IPS-11a (cell line): ENCODE results near the gene RRP12.
A peak's percentile ranks its signal among the peaks of the same experiment; 100 is the strongest.
"Not testable (repeated sequence)": the region's sequence is repeated elsewhere in the genome, so short reads cannot be mapped to it uniquely, and the experiment has no call there.

Experiments
- H3K4me3 ChIP-seq: one replicate; pipeline ENCODE4 v1.5.1; 2013; ENCODE audit warnings: low read depth, low read length, control low read depth

The RRP12 gene, protein sequence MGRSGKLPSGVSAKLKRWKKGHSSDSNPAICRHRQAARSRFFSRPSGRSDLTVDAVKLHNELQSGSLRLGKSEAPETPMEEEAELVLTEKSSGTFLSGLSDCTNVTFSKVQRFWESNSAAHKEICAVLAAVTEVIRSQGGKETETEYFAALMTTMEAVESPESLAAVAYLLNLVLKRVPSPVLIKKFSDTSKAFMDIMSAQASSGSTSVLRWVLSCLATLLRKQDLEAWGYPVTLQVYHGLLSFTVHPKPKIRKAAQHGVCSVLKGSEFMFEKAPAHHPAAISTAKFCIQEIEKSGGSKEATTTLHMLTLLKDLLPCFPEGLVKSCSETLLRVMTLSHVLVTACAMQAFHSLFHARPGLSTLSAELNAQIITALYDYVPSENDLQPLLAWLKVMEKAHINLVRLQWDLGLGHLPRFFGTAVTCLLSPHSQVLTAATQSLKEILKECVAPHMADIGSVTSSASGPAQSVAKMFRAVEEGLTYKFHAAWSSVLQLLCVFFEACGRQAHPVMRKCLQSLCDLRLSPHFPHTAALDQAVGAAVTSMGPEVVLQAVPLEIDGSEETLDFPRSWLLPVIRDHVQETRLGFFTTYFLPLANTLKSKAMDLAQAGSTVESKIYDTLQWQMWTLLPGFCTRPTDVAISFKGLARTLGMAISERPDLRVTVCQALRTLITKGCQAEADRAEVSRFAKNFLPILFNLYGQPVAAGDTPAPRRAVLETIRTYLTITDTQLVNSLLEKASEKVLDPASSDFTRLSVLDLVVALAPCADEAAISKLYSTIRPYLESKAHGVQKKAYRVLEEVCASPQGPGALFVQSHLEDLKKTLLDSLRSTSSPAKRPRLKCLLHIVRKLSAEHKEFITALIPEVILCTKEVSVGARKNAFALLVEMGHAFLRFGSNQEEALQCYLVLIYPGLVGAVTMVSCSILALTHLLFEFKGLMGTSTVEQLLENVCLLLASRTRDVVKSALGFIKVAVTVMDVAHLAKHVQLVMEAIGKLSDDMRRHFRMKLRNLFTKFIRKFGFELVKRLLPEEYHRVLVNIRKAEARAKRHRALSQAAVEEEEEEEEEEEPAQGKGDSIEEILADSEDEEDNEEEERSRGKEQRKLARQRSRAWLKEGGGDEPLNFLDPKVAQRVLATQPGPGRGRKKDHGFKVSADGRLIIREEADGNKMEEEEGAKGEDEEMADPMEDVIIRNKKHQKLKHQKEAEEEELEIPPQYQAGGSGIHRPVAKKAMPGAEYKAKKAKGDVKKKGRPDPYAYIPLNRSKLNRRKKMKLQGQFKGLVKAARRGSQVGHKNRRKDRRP (N-terminal part only)

GRCh38 chr10:97400665-97401454, at the start of gene RRP12:
Gene RRP12 (minus strand): TSS chr10:97401340. CDS start chr10:97401231, 109 bp downstream.
- H3K4me3 ChIP-seq, result peak within 1 kb of the TSS; percentile 90

DNA sequence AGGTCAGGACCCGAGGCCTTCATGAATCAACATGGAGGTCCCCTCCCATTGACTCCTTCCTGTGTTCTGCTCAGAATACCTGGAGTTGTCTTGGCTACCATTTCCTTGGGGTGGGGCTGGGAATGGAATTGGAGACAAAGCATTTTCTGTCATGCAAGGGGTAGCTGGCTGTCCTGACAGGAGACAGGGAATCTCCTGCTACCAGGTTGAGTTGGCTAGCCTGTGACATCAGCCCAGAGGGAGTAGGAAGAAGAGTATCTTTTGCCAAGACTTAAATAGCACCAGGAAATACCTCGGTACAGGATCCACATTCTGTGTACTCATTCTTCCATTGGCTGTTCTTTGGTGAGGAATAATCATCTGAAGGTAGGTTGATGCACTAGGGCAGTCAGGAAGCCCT, 49.7 kb upstream of the RRP12 start:
- H3K4me3 ChIP-seq, result no peak overlapping the region

DNA sequence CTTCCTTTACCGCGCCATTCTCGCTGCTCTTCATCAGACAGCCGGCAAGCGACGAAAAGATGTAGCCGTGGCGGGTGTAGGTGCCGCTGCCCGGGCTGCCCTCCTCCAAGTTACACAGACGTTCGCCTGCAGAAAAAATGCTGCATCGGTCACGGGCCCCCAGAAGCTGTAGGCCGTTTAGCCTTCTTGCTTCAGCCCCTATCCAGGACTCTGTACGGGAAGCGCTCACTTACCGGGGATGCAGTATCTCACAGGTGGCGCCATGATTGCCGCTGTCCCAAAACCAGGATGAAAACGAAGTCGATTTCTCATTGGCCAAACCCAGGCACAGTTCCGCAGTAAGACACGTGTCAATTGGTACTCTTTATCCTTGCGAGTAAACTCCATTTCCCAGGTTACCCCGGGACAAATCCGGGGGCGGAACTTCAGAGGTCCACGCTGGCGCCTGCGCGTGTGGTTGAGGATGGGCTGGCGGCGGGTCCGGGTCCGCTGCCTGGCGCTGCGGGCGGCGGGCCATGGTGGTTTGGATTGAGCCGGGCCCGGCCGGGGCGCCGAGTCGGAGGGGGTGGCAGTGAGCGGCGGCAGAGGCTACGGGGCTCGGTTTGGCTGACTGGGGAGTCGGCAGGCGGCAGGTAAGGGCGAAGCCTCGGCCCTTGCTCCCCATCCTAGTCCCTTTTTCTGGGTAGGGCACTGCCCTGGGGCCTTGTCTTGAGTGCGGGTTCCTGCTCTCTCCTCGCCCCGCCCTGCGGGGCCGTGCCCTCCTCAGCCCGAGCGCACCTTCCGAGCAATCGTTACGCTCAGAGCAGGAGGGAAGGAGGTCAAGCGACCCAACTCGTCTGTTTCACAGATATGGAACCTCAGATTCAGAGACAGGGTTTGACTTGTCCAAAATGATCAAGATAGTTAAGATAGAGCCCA, 44.8 kb upstream of the RRP12 start, which contains the start of the genes EXOSC1 and ZDHHC16:
EXOSC1 (minus strand) TSS at position 285 of the 918 bp plus-strand sequence; CDS start at position 264, 21 bp downstream.
ZDHHC16 (plus strand) TSS at position 454 of the 918 bp plus-strand sequence. CDS start 5,501 bp downstream, outside the sequence.
- H3K4me3 ChIP-seq, result peak within 1 kb of the TSS; percentile 100

DNA sequence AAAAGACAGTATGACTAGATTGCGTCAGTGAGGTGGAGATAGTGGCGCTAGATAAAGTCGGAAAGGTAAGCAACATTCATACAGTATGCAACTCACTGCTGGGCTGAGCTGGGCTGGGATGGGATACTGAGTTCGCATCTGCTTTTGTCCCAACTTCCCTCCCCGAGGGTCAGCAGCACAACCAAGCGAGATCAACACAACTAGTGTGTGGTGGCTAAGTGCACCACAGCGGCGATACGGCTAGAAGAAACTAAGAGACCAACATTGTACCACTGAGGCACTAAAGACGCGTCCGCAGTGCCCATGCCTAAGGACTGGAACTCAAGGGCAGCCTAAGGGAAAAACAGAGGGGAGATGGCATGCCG, 44.2 kb upstream of the RRP12 start:
- H3K4me3 ChIP-seq, result peak overlapping the region; percentile 100

DNA sequence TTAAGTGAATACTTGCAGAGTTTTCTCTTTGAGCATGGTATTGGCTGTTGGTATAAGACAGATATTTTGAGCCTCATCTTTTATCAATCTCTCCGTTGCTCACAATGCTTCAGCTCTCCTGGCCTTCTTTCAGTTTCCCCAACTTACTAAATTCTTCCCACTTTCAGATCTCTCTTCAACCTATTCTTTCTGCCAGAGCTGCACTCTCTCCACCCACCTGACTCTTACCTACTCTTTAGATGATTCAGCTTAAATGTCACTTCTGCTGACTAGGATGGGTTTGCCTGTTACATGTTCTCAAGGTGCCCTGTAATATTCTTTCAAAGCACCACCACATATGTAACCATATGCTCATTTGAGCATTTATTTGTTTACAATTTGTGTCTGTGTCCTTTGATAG, 43.1 kb upstream of the RRP12 start:
- no peak overlapping the region for H3K4me3 ChIP-seq

DNA sequence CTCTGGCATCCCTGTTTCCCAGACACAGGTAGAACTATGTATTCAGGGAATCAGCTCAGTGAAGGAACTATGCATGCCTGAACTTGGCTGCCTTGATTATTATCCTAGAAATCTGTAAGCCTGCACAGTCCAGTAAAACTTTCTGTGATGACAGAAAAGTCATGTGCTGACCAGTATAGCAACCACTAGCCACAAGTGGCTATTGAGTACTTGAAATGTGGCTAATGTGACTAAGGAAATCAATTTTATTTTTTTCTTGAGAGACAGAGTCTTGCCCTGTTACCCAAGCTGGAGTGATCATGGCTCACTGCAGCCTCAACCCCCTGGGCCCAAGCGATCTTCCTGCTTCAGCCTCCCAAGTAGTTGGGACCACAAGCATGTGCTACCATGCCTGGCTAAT, 41.1 kb upstream of the RRP12 start:
- no peak overlapping the region for H3K4me3 ChIP-seq

- no peak overlapping the region for H3K4me3 ChIP-seq
Observed at GRCh38 chr10:97435211-97435610, 34.1 kb upstream of the RRP12 start.

- no peak overlapping the region for H3K4me3 ChIP-seq
Observed at GRCh38 chr10:97434557-97434956, 33.4 kb upstream of the RRP12 start.

DNA sequence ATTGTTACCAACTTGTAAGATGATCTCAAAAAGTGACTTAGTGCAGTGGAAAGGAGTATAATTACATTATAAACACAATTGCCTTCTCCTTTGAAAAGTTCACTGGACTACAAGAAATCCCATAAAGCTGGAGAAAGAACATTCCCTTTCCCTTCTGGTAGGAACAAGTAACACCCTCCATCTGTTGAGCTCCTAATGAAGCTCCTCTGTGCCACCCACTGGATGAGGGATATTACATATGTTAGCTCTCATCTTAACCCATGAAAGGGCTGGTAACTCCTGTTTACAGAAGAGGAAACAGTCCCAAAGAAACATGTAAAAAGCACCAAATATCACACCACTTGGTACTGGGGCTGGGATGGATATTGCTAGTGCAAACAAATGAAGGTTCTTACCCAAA, 32.9 kb upstream of the RRP12 start:
- no peak overlapping the region for H3K4me3 ChIP-seq

DNA sequence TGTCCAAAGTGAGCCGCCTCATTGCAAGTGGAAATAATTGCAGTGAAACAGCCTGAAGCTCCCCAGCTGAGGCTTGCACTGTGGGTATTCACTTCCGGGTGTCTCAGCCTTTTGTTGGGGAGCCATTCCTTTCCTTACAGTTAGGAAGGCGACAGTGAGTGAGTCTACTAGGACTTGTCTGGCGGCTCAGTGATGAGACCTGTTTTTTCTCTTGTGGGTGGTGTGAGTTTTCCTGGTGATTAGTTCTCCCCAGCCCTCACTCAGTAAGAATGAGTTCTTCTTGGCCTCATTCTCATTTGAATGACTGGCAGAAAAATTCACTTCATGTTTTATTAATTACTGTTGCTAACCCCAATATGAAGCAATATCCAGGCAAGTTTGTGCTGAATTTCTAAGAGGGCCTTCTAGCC, 27.4 kb upstream of the RRP12 start:
- H3K4me3 ChIP-seq, result no peak overlapping the region

GRCh38 chr10:97427571-97428179, 26.5 kb upstream of the RRP12 start:
- peak overlapping the region; percentile 97 for H3K4me3 ChIP-seq

- H3K4me3 ChIP-seq, result peak overlapping the region; percentile 97
Observed at GRCh38 chr10:97426776-97427570, 25.8 kb upstream of the RRP12 start.

- H3K4me3 ChIP-seq, result peak within 1 kb of the TSS; percentile 97
Observed at GRCh38 chr10:97425964-97426775, 25.0 kb upstream of the RRP12 start, which contains the start of gene PGAM1. Gene PGAM1 (plus strand): TSS chr10:97426191. CDS start chr10:97426308, 117 bp downstream.

DNA sequence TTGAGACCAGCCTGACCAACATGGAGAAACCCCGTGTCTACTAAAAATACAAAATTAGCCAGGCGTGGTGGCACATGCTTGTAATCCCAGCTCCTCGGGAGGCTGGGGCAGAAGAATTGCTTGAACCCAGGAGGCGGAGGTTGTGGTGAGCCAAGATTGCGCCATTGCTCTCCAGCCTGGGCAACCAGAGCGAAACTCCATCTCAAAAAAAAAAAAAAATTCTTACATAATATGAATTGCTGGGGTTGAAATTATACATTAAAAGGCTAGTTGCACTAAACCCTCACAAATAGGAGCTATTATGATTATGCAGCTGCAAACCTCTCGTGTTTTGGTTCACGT, 22.6 kb upstream of the RRP12 start:
- not testable (repeated sequence) for H3K4me3 ChIP-seq

- no peak overlapping the region for H3K4me3 ChIP-seq
Observed at GRCh38 chr10:97416565-97416964, 15.4 kb upstream of the RRP12 start.

- H3K4me3 ChIP-seq, result no peak overlapping the region
Observed at GRCh38 chr10:97412891-97413304, 11.8 kb upstream of the RRP12 start.

GRCh38 chr10:97411406-97411805, 10.3 kb upstream of the RRP12 start:
- no peak overlapping the region for H3K4me3 ChIP-seq
